Lung microvascular endothelial cell (primary cell): ENCODE measurements around the gene BTBD8. TPM values are rescaled to one million over a fixed set of nuclear protein-coding genes. Genes with fewer than 3 reads are reported as not detected.

Experiments
- DNase-seq, 2 donors: peaks; one replicate each; pipeline versions ENCODE4 v3.0.0 to v3.0.0-alpha.2; 2010; ENCODE audit warnings: low read depth in 2 of 2
- total RNA-seq: library from RNA; depleted of rRNA; stranded (reverse); fragments of >200 nt; gene quantifications from 2 replicates; pipeline ENCODE4 v1.2.1, GENCODE V29; 2014

Gene BTBD8
- total RNA-seq, 1 donor from 2014 or later: 2.4 TPM

DNA sequence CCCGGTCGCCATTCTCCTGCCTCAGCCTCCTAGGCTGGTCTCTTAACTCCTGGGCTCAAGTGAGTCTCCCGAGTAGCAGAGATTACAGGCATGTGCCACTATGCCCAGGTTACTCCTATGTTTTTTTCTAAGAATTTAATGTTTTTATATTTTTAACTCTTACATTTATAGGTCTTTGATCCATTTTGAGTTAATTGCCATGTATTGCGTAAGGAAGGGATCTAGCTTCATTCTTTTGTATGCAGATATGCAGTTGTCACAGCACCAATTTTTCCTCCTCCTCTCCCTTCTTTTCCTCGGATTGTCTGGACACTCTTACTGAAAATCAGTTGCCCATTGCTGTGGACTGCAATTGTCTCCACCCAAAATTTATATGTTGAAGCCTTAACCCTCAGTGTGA, 11.5 kb downstream of the BTBD8 start:
- no peak for DNase-seq

- no peak for DNase-seq
Observed at GRCh38 chr1:92094090-92094489, 13.9 kb downstream of the BTBD8 start.

- no peak for DNase-seq
Observed at GRCh38 chr1:92094595-92094994, 14.4 kb downstream of the BTBD8 start.

GRCh38 chr1:92095874-92096273, 15.7 kb downstream of the BTBD8 start:
- DNase-seq: no peak

DNA sequence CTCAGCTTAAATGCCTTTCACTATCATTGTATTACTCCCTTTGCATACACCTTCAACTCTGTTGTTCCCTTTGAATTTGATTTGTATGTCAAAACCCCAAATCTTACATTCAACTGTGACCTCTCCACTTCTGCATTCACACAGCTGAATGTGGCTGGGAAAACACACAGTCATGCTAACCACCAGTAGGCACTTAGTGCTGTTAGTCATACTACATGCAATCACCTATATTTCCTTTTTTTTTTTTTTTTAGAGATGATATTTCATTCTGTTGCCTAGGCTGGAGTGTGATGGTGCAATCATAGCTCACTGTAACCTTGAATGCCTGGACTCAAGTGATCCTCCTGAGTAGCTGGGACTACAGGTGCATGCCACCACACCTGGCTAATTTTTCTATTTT, 16.2 kb downstream of the BTBD8 start:
- DNase-seq: no peak

- DNase-seq: no peak
Observed at GRCh38 chr1:92105546-92106081, 25.5 kb downstream of the BTBD8 start.

DNA sequence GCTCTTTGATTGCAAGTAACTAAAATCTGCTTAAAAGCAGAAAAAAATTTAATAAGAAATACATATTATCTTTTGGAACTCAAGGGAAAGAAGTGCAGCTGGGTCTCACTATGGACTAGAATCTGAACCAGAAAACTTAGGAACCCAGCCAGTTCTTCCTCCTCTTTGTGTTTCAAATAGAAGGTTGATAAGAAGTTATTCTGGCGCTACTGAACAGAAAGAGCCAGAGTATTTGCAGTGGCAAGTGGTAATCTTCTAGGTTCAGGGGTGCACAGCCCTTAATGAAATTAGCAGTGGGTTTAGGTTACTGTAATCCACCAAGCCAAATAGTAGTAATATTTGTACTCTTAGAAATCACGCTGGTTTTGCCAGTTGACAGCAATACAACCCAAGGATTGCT, 28.5 kb downstream of the BTBD8 start:
- DNase-seq: no peak

- DNase-seq: peak in 1 of 2 donors; percentile 8
Observed at GRCh38 chr1:92117526-92117925, 37.4 kb downstream of the BTBD8 start.

DNA sequence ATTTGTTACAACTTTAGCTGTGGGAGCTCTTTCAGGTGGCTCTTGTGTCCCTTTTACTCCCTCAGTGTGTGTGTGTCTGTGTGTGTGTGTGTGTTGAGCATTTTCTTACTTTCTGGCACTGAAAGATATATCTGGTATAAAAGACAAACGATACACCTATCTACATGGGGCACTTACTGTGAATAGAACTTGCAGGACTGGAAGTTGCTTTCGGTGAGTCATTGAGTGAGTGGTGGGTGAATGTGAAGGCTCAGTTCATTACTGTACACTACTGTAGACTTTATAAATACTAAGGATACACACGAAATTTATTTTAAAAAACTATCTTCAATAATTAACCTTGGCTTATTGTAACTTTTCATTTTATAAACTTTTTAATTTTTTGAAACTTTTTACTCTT, 38.7 kb downstream of the BTBD8 start:
- DNase-seq: no peak

DNA sequence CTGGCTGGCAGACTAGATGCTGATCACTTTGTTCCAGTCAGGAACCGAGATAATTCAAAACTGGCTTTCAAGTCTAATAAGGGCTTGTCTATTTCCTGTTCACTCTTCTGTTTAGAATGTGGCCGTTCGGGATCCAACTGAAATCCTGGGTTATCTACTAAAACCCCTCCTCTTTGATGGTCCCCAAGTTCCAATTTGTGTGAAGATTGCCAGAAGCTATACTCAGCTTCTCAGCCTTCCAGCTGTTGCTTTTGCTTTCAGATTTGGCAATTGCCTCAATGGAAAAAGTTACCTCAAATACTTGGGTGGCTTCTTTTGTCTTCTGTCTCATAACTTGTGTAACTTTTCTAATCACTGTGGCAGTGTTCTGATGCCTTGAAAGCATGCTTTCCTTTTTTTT, 43.7 kb downstream of the BTBD8 start:
- peak in 1 of 2 donors; percentile 33 for DNase-seq

DNA sequence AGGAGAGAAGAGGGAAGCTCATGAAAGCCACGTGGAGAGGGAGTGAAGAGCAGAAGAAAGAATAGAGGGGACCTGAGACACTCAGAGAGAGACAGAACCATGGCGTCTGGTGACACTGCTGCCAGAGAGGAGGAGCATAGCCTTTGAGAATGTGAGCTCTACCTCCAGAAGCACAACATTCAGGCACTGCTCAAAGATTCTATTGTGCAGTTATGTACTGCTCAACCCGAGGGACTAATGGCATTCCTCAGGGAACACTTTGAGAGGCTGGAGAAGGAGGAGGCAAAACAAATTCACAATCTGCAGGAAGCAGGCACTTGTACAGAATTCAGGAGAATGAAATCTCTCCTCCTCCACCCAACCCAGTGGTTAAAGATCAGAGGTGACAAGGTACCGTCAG, 45.1 kb downstream of the BTBD8 start:
- DNase-seq: no peak

DNA sequence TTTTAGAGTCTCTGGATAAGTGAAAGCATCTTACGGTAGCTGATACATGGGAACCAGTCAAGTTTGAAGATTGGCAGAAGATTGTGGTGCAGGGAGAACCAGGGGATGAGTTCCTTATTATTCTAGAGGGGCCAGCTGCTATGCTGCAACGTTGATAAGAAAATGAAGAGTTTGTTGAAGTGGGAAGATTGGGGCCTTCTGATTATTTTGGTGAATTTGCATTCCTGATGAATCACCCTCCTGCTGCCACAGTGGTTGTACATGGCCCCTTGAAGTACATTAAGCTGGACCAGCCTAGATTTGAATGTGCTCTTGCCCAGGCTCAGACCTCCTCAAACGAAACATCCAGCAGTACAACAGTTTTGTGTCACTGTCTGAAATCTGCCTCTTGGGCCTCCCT, 45.9 kb downstream of the BTBD8 start:
- DNase-seq: no peak

GRCh38 chr1:92134331-92134730, 54.2 kb downstream of the BTBD8 start:
- DNase-seq: no peak

GRCh38 chr1:92136341-92136740, 56.2 kb downstream of the BTBD8 start:
- no peak for DNase-seq

DNA sequence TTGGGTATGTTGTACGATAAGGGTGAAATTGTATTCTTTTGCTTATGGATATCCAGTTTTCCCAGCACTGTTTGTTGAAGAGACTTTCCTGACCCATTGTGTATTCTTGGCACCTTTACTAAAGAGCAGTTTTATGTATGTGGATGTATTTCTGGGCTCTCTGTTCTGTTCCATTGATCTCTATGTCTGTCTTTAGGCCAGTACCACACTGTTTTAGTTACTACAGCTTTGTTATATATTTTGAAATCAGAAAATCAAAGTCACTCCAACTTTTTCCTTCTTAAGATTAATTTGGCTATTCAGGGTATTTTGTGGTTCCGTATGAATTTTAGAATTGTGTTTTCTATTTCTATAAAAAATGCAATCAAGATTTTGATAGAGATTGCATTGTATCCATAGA, 74.8 kb downstream of the BTBD8 start:
- DNase-seq: no peak

DNA sequence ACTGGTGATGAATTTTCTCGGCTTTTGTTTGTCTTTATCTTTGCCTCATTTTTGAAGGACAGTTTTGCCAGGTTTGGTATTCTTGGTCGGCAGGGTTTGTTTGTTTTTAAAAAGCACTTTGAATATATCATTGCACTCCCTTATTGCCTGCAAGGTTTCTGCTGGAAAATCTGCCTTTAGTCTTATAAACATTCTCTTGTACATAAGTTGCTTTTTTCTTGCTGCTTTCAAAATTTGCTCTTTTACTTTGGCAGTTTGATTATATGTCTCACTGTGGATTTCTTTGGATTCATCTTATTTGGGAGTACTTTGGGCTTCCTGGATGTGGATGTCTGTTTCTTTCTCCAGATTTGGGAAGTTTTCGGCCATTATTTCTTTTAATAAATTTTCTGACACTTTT, 79.4 kb downstream of the BTBD8 start:
- no peak for DNase-seq

- no peak for DNase-seq
Observed at GRCh38 chr1:92165389-92165788, 85.2 kb downstream of the BTBD8 start.

- no peak for DNase-seq
Observed at GRCh38 chr1:92167151-92167550, 87.0 kb downstream of the BTBD8 start.

GRCh38 chr1:92168657-92169056, 88.5 kb downstream of the BTBD8 start:
- no peak for DNase-seq

DNA sequence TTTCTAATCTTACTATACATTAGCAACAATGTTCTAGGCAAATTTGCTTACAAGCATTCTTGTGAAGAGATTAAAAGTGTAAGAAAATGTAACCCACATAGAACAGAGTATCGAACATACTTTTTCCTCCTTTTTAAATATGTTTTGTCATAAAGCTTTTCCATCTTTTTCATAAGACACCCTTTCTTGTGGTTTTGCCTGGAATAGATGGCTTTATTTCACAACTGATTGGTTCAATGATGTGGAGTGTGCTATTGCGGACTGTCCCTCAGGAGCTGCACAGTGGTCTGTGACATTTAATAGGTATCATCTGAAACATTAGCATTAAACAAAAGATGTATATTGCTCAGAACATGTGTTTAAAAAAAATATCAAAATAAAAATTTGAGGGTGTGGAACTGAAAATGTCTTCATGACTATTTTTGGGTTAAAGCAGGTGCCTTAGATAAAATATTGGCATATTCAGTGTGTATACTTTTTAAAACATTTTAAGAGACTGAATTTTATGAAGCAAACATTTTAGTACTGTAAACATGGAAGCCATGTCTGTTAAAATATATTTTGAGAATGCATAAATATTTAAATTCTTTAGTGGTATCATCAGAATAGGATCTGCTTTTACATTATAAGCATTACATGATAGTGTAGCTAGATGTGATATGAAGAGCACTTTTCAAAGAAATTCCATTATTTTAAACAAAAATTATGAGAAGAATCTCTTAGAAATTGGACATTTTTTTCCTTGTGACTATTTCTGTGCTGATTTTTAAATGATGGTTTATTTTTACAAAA, 89.3 kb downstream of the BTBD8 start:
- no peak for DNase-seq

DNA sequence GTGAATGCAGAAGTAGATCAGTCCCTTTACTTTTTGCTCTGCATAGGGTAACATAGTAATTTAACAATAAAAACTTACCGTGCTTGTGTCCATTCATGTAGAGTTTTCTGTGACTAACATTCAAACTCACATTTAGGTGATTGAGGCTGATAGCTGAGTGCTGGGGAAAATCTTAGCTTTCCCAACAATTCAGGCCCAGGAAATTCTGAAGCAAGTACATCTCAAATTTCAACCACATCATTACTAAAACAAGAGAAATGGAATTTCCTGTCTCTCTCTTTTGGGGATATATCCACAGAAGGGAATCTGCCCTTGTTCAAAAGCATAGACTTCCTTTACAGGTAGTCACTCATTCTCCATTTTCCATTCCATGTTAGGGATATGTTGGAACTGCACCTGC, 104.5 kb downstream of the BTBD8 start:
- peak in 1 of 2 donors; percentile 4 for DNase-seq

DNA sequence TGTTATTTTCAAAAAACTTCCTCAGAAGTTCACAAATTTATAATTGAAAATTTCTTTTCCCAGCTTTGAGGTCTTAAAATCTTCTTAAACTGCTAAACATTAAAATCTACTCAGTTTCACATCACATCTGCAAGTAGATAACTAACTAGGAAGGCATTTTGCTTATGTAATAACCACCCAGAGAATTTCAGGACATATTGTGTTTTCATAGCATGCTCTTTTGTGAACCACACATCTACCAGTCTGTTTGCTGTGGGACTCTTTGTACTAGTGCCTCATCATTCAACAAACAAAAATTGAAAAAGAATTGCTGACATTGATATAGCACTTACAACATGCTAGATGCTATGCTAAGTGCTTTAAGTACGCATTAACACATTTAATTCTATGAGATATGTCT, 105.9 kb downstream of the BTBD8 start:
- DNase-seq: no peak

GRCh38 chr1:92188436-92189255, 108.5 kb downstream of the BTBD8 start:
- DNase-seq: no peak
